ENCODE results near the gene KRT40.

- TF ChIP-seq CTCF (conservative IDR thresholded peaks at IDR 0.05; ENCODE audit: low read depth, low read length) (no peak), POLR2A (IDR thresholded peaks at IDR 0.05; ENCODE audit: low read depth, low read length) (no peak), ELK1 (IDR thresholded peaks at IDR 0.05; ENCODE audit: borderline replicate concordance, low read depth, low read length) (no peak), MAFK (IDR thresholded peaks at IDR 0.05; ENCODE audit: low read depth, low read length) (no peak), RAD21 (IDR thresholded peaks at IDR 0.05; ENCODE audit: low read length) (no peak), RFX5 (IDR thresholded peaks at IDR 0.05; ENCODE audit: low read depth, low read length) (no peak), BHLHE40 (IDR thresholded peaks at IDR 0.05; ENCODE audit: low read depth, low read length) (no peak), CHD1 (IDR thresholded peaks at IDR 0.05; ENCODE audit: low read depth, low read length) (no peak), SMC3 (IDR thresholded peaks at IDR 0.05; ENCODE audit: low read depth, low read length) (no peak), RCOR1 (IDR thresholded peaks at IDR 0.05; ENCODE audit: insufficient replicate concordance, low read length) (no peak), MXI1 (IDR thresholded peaks at IDR 0.05; ENCODE audit: borderline replicate concordance, low read depth, low read length) (no peak)
Observed at GRCh38 chr17:40935624-40936023, 48.5 kb downstream of the KRT40 start.

Data from IMR-90 (cell line).